GM12878 (cell line): Measurements from ENCODE around the gene TC2N. TPM values are rescaled to one million over a fixed set of nuclear protein-coding genes. Genes with fewer than 3 reads are reported as not detected.

Source experiments
- ATAC-seq: fragments of 200-7000 bp; cut with Tn5 transposase; 3 replicates; pipeline ENCODE4 v1.9.1; 2020; ENCODE audit warnings: mild to moderate bottlenecking, moderate library complexity
- BruUV-seq: library from RNA; stranded (reverse); fragments of 400-500 nt; replicated peaks from 2 replicates; lab custom pipeline; 2021; lab: Mats Ljungman, UMichigan
- CTCF ChIA-PET: fragments of 300-600 bp; sonication (Branson Sonifier 250); formaldehyde crosslinking; extraction: SDS; loops from one replicate; lab custom pipeline; 2021; ENCODE audit warnings: inconsistent platforms; lab: Yijun Ruan, JAX
- POLR2A ChIA-PET: fragments of 350-600 bp; formaldehyde crosslinking; extraction: SDS; loops from one replicate; lab custom pipeline; 2021; ENCODE audit warnings: inconsistent platforms; lab: Charles Lee
- RAD21 ChIA-PET: fragments of 300-600 bp; sonication (Branson Sonifier 250); formaldehyde crosslinking; loops from one replicate; lab custom pipeline; 2023; ENCODE audit warnings: antibody characterized with exemption; ENCODE audit not compliant: unreplicated experiment; lab: Charles Lee
- SMC1A ChIA-PET: fragments of 300-600 bp; sonication (Branson Sonifier 250); formaldehyde crosslinking; loops from one replicate; lab custom pipeline; 2023; ENCODE audit not compliant: unreplicated experiment, uncharacterized antibody; lab: Charles Lee
- DNase-seq: peaks from one replicate; pipeline ENCODE4 v3.0.0-alpha.2; 2011; ENCODE audit warnings: low read depth, low spot score
- FAIRE-seq: peaks from 3 replicates; lab custom pipeline; 2011; peaks lifted over from hg19 to GRCh38; lab: Jason Lieb, UNC
- H2AFZ ChIP-seq: 2 replicates; pipeline ENCODE4 v1.6.0; 2011; ENCODE audit warnings: low read depth, low read length, control low read depth; ENCODE audit not compliant: control insufficient read depth
- H3K27ac ChIP-seq: 2 replicates; pipeline ENCODE4 v1.5.1; 2011; ENCODE audit warnings: control low read depth; ENCODE audit not compliant: control insufficient read depth, insufficient read depth
- H3K27me3 ChIP-seq, 2 experiments: replicated peaks in 1 of 2; 2 replicates each; pipeline versions ENCODE4 v1.6.0 to v1.6.1; 2011; ENCODE audit warnings: low read length in 1 of 2; ENCODE audit not compliant: control insufficient read depth in 2 of 2, insufficient read depth in 2 of 2
- H3K36me3 ChIP-seq, 2 experiments: 2 replicates each; pipeline ENCODE4 v1.5.1; 2011; ENCODE audit warnings: low read length in 1 of 2; ENCODE audit not compliant: control insufficient read depth in 2 of 2, insufficient read depth in 2 of 2
- H3K4me1 ChIP-seq: 2 replicates; pipeline ENCODE4 v1.6.1; 2011; ENCODE audit warnings: mild to moderate bottlenecking, low read length, moderate library complexity, mixed read lengths; ENCODE audit not compliant: control insufficient read depth, insufficient read depth
- H3K4me2 ChIP-seq: 2 replicates; pipeline ENCODE4 v1.6.0; 2011; ENCODE audit warnings: control low read depth; ENCODE audit not compliant: control insufficient read depth, insufficient read depth
- H3K4me3 ChIP-seq: fragments of 200-600 bp; sonication (generic); 2 replicates; pipeline ENCODE4 v1.5.1; 2016
- H3K79me2 ChIP-seq: 2 replicates; pipeline ENCODE4 v1.6.0; 2011; ENCODE audit warnings: low read length; ENCODE audit not compliant: control insufficient read depth, insufficient read depth
- H3K9ac ChIP-seq: 2 replicates; pipeline ENCODE4 v1.8.0; 2011; ENCODE audit warnings: low read length, control low read depth, mixed read lengths; ENCODE audit not compliant: control insufficient read depth, insufficient read depth
- H3K9me3 ChIP-seq: replicated peaks from 3 replicates; pipeline ENCODE4 v1.5.1; 2011; ENCODE audit warnings: mild to moderate bottlenecking, low read length; ENCODE audit not compliant: control insufficient read depth, insufficient read depth
- H4K20me1 ChIP-seq: 2 replicates; pipeline ENCODE4 v1.6.0; 2011; ENCODE audit not compliant: control insufficient read depth, insufficient read depth
- ETV6 ChIP-seq, 2 experiments: fragments of 450-650 bp in 1 of 2; IDR thresholded peaks in 1 of 2; conservative IDR thresholded peaks in 1 of 2; 2 replicates each; pipeline ENCODE4 v1.6.1; 2014; ENCODE audit warnings: antibody characterized with exemption in 1 of 2, borderline replicate concordance in 1 of 2, low read depth in 1 of 2, mild to moderate bottlenecking in 1 of 2, moderate library complexity in 1 of 2
- HDAC6 ChIP-seq: fragments of 200-600 bp; sonication (generic); IDR thresholded peaks from one replicate; pipeline ENCODE4 v1.8.0; 2017; ENCODE audit warnings: antibody characterized with exemption; ENCODE audit not compliant: unreplicated experiment
- LARP7 ChIP-seq: fragments of 450-650 bp; IDR thresholded peaks from 2 replicates; pipeline ENCODE4 v1.6.1; 2017; ENCODE audit warnings: mild to moderate bottlenecking
- MEF2A ChIP-seq: IDR thresholded peaks from 2 replicates; pipeline ENCODE4 v1.6.1; 2011; ENCODE audit warnings: low read depth, mild to moderate bottlenecking, low read length, moderate library complexity; ENCODE audit not compliant: insufficient read depth
- MTA3 ChIP-seq: IDR thresholded peaks from 2 replicates; pipeline ENCODE4 v1.6.1; 2012; ENCODE audit warnings: low read length, inconsistent platforms, borderline replicate concordance
- NBN ChIP-seq: fragments of 450-650 bp; IDR thresholded peaks from 2 replicates; pipeline ENCODE4 v1.6.1; 2016
- NR2F1 ChIP-seq: fragments of 450-650 bp; conservative IDR thresholded peaks from 2 replicates; pipeline ENCODE4 v1.6.1; 2017; ENCODE audit warnings: mild to moderate bottlenecking
- POLR2A ChIP-seq: IDR thresholded peaks from 2 replicates; pipeline ENCODE4 v1.6.1; 2011; ENCODE audit warnings: low read depth, mild to moderate bottlenecking, low read length
- RAD51 ChIP-seq: fragments of 450-650 bp; IDR thresholded peaks from 2 replicates; pipeline ENCODE4 v1.6.1; 2016; ENCODE audit warnings: moderate library complexity, mild to moderate bottlenecking, inconsistent platforms
- ZNF274 ChIP-seq: IDR thresholded peaks from one replicate; pipeline ENCODE4 v1.8.0; 2011; ENCODE audit not compliant: insufficient read length, insufficient read depth
- ZNF622 ChIP-seq: fragments of 450-650 bp; IDR thresholded peaks from 2 replicates; pipeline ENCODE4 v1.6.1; 2017; ENCODE audit warnings: mild to moderate bottlenecking, inconsistent platforms
- WGBS: methylation state at CpG from one replicate; pipeline ENCODE4 v1.1.6; 2016; ENCODE audit warnings: low lambda C conversion rate; ENCODE audit not compliant: insufficient replicate concordance, insufficient coverage; ENCODE audit errors: missing lambda C conversion rate; 5-methylcytosine and 5-hydroxymethylcytosine counted together
- in situ Hi-C: fragments of 300-500 bp; cut with MboI; formaldehyde crosslinking; loops from 9 replicates; pipeline ENCODE4 v1.14.3; 2018; ENCODE audit warnings: mixed read lengths
- intact Hi-C: fragments of 100-400 bp; cut with micrococcal nuclease; formaldehyde crosslinking; loops from one replicate; pipeline ENCODE4 v1.14.2; 2022; ENCODE audit not compliant: unreplicated experiment
- polyA plus RNA-seq, 11 experiments: library from polyadenylated mRNA; depleted of rRNA in 4 of 11; unstranded in 6 of 11; stranded (reverse) in 5 of 11; fragments of >200 nt; fragmentation: Nextera tagmentation in 4 of 11; fragmentation: Illumina TruSeq in 1 of 11; extraction: Ambion mirVana in 4 of 11; extraction: Trizol in 1 of 11; gene quantifications; 1 replicate in 1 of 11; 2 replicates in 10 of 11; pipeline versions ENCODE4 v1.2.1 to v1.2.3, GENCODE V29; 2011 to 2016; ENCODE audit warnings: inconsistent platforms in 2 of 11, missing spikeins in 2 of 11, low read depth in 1 of 11
- total RNA-seq, 4 experiments: library from RNA; depleted of rRNA in 3 of 4; stranded (reverse); fragments of >200 nt in 3 of 4; fragmentation: Illumina TruSeq in 1 of 4; extraction: Trizol in 1 of 4; gene quantifications; 2 replicates each; pipeline versions ENCODE4 v1.2.1 to v1.2.3, GENCODE V29; 2013 to 2021
- TF ChIP-seq, protein P1 (sequence below): fragments of 450-650 bp; IDR thresholded peaks from 2 replicates; pipeline ENCODE4 v1.6.1; 2018; ENCODE audit warnings: borderline replicate concordance, mild to moderate bottlenecking; ENCODE audit not compliant: partially characterized antibody
- TF ChIP-seq, protein P2 (sequence below): fragments of 450-650 bp; IDR thresholded peaks from 2 replicates; pipeline ENCODE4 v1.6.1; 2014; ENCODE audit warnings: mild to moderate bottlenecking
- TF ChIP-seq, protein P3 (sequence below), 3 experiments: IDR thresholded peaks in 2 of 3; conservative IDR thresholded peaks in 1 of 3; 2 replicates each; pipeline ENCODE4 v1.5.1; 2011; ENCODE audit warnings: low read depth in 3 of 3, low read length in 3 of 3, mild to moderate bottlenecking in 3 of 3, control low read depth in 2 of 3, moderate library complexity in 2 of 3, inconsistent platforms in 1 of 3, mixed read lengths in 1 of 3; ENCODE audit not compliant: control insufficient read depth in 2 of 3, insufficient read depth in 1 of 3; ENCODE audit errors: extremely low read depth in 1 of 3
- TF ChIP-seq, protein P4 (sequence below): fragments of 450-650 bp; IDR thresholded peaks from 2 replicates; pipeline ENCODE4 v1.6.1; 2017; ENCODE audit warnings: mild to moderate bottlenecking, moderate library complexity

Gene TC2N
- total and polyA plus RNA-seq, 10 of the 15 experiments (the other 5 are each of a cell fraction or from before 2014, with no cell fraction given): 0.15 to 1.6 (median 0.35) TPM

DNA sequence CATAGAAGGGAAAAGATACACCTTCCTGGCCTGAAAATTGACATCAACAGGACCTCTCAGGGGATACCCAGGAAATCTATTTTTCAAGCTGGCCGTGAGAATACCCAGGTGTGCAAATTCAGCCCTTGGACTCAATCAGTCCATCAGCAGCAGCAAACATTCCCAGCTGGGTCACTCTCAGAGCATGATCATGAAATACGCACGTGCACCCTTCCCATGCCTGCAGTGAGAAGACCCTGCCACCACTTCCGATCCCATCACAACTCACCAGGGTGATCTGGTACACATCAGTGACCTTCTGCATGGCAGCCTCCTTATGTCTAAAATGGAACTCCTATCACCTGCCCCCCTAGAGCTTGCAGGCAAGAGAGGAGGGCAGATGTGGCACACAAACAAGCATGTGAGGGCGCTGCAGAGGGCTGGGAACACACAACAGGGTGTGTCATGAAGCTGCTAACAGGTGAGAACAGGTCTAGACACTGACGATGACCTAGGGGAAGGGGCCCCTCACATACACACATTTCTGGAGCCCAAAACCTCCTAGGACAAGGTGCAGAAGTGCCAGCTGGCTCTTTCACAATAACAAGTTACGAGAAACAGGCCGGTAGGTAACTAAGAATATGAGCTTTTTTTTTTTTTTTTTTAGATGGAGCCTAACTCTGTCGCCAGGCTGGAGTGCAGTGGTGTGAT, 37.8 kb upstream of the TC2N start:
- H2AFZ ChIP-seq: no peak overlapping the region
- ChIA-PET POLR2A (no interaction called here), CTCF (no interaction called here), RAD21 (no interaction called here), SMC1A (no interaction called here)
- intact Hi-C loops (no loop called here), in situ Hi-C loops (no loop called here)
- H3K4me2 ChIP-seq: no peak overlapping the region
- no peak for FAIRE-seq
- no peak overlapping the region for H3K4me3 ChIP-seq
- no peak overlapping the region for H3K27ac ChIP-seq
- H3K9me3 ChIP-seq: no peaks in the 10 kb centered on the region; the same call in 2 of the 3 replicates
- no TSS peak for BruUV-seq
- no peaks in the 10 kb centered on the region; a peak in 1 of 4 replicates for H3K27me3 ChIP-seq
- 62% methylated on average over 8 of the region's 9 CpGs for WGBS
- no peaks in the 10 kb centered on the region for H3K36me3 ChIP-seq
- H4K20me1 ChIP-seq: no peaks in the 10 kb centered on the region
- no peaks in the 10 kb centered on the region for H3K79me2 ChIP-seq
- H3K4me1 ChIP-seq: no peaks in the 10 kb centered on the region
- DNase-seq: no peak
- no peak for ATAC-seq
- no peak overlapping the region for H3K9ac ChIP-seq
- TF ChIP-seq, protein P1, sequence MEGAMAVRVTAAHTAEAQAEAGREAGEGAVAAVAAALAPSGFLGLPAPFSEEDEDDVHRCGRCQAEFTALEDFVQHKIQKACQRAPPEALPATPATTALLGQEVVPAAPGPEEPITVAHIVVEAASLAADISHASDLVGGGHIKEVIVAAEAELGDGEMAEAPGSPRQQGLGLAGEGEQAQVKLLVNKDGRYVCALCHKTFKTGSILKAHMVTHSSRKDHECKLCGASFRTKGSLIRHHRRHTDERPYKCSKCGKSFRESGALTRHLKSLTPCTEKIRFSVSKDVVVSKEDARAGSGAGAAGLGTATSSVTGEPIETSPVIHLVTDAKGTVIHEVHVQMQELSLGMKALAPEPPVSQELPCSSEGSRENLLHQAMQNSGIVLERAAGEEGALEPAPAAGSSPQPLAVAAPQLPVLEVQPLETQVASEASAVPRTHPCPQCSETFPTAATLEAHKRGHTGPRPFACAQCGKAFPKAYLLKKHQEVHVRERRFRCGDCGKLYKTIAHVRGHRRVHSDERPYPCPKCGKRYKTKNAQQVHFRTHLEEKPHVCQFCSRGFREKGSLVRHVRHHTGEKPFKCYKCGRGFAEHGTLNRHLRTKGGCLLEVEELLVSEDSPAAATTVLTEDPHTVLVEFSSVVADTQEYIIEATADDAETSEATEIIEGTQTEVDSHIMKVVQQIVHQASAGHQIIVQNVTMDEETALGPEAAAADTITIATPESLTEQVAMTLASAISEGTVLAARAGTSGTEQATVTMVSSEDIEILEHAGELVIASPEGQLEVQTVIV: no peak
- TF ChIP-seq ZNF274 (no peak), MTA3 (no peak), ETV6 (conservative IDR thresholded peaks at IDR 0.05 in 1 of 2, IDR thresholded peaks at IDR 0.05 in 1 of 2; ENCODE audit: borderline replicate concordance in 1 of 2, low read depth in 1 of 2) (no peak), POLR2A (no peak), MEF2A (no peak), ZNF622 (no peak), NBN (no peak), HDAC6 (no peak), NR2F1 (no peak), LARP7 (no peak), RAD51 (no peak)
- TF ChIP-seq, protein P2, sequence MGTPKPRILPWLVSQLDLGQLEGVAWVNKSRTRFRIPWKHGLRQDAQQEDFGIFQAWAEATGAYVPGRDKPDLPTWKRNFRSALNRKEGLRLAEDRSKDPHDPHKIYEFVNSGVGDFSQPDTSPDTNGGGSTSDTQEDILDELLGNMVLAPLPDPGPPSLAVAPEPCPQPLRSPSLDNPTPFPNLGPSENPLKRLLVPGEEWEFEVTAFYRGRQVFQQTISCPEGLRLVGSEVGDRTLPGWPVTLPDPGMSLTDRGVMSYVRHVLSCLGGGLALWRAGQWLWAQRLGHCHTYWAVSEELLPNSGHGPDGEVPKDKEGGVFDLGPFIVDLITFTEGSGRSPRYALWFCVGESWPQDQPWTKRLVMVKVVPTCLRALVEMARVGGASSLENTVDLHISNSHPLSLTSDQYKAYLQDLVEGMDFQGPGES: no peak
- TF ChIP-seq, protein P3, sequence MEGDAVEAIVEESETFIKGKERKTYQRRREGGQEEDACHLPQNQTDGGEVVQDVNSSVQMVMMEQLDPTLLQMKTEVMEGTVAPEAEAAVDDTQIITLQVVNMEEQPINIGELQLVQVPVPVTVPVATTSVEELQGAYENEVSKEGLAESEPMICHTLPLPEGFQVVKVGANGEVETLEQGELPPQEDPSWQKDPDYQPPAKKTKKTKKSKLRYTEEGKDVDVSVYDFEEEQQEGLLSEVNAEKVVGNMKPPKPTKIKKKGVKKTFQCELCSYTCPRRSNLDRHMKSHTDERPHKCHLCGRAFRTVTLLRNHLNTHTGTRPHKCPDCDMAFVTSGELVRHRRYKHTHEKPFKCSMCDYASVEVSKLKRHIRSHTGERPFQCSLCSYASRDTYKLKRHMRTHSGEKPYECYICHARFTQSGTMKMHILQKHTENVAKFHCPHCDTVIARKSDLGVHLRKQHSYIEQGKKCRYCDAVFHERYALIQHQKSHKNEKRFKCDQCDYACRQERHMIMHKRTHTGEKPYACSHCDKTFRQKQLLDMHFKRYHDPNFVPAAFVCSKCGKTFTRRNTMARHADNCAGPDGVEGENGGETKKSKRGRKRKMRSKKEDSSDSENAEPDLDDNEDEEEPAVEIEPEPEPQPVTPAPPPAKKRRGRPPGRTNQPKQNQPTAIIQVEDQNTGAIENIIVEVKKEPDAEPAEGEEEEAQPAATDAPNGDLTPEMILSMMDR (IDR thresholded peaks at IDR 0.05 in 2 of 3, conservative IDR thresholded peaks at IDR 0.05 in 1 of 3; ENCODE audit: control insufficient read depth in 2 of 3, extremely low read depth in 1 of 3, insufficient read depth in 1 of 3, low read depth in 3 of 3, low read length in 3 of 3): no peak
- TF ChIP-seq, protein P4, sequence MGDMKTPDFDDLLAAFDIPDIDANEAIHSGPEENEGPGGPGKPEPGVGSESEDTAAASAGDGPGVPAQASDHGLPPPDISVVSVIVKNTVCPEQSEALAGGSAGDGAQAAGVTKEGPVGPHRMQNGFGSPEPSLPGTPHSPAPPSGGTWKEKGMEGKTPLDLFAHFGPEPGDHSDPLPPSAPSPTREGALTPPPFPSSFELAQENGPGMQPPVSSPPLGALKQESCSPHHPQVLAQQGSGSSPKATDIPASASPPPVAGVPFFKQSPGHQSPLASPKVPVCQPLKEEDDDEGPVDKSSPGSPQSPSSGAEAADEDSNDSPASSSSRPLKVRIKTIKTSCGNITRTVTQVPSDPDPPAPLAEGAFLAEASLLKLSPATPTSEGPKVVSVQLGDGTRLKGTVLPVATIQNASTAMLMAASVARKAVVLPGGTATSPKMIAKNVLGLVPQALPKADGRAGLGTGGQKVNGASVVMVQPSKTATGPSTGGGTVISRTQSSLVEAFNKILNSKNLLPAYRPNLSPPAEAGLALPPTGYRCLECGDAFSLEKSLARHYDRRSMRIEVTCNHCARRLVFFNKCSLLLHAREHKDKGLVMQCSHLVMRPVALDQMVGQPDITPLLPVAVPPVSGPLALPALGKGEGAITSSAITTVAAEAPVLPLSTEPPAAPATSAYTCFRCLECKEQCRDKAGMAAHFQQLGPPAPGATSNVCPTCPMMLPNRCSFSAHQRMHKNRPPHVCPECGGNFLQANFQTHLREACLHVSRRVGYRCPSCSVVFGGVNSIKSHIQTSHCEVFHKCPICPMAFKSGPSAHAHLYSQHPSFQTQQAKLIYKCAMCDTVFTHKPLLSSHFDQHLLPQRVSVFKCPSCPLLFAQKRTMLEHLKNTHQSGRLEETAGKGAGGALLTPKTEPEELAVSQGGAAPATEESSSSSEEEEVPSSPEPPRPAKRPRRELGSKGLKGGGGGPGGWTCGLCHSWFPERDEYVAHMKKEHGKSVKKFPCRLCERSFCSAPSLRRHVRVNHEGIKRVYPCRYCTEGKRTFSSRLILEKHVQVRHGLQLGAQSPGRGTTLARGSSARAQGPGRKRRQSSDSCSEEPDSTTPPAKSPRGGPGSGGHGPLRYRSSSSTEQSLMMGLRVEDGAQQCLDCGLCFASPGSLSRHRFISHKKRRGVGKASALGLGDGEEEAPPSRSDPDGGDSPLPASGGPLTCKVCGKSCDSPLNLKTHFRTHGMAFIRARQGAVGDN: no peak
